K562 (cell line): ENCODE measurements around the gene MRPS18B. TPM values are rescaled to one million over a fixed set of nuclear protein-coding genes. Genes with fewer than 3 reads are reported as not detected.
A peak's percentile ranks its signal among the peaks of the same experiment; 100 is the strongest.

Source experiments
- ATF4 ChIP-seq: fragments of 450-650 bp; formaldehyde crosslinking; IDR thresholded peaks from 2 replicates; pipeline ENCODE4 v1.4.0; 2022; ENCODE audit warnings: mild to moderate bottlenecking, moderate library complexity
- FOXA3 ChIP-seq, 2 experiments: fragments of 450-650 bp in 1 of 2; sonication (generic) in 1 of 2; formaldehyde crosslinking; IDR thresholded peaks in 1 of 2; conservative IDR thresholded peaks in 1 of 2; 2 replicates each; pipeline versions ENCODE4 v1.4.0 to v1.8.0; 2020 to 2022; ENCODE audit warnings: mild to moderate bottlenecking in 2 of 2, missing genetic modification reagents in 1 of 2
- POLR2AphosphoS5 ChIP-seq: IDR thresholded peaks from 2 replicates; pipeline ENCODE4 v1.6.1; 2011; ENCODE audit warnings: mild to moderate bottlenecking, low read depth, low read length, moderate library complexity; ENCODE audit not compliant: control insufficient read depth, insufficient read depth
- STAT6 ChIP-seq: sonication (generic); formaldehyde crosslinking; IDR thresholded peaks from 2 replicates; pipeline ENCODE4 v1.8.1; 2023; ENCODE audit warnings: mild to moderate bottlenecking, missing genetic modification reagents
- TEAD4 ChIP-seq, 2 experiments: sonication (generic) in 1 of 2; formaldehyde crosslinking in 1 of 2; IDR thresholded peaks; 2 replicates each; pipeline versions ENCODE4 v1.6.1 to v1.8.0; 2012 to 2022; ENCODE audit warnings: borderline replicate concordance in 1 of 2, inconsistent platforms in 1 of 2, low read length in 1 of 2, mild to moderate bottlenecking in 1 of 2, missing genetic modification reagents in 1 of 2
- ZNF134 ChIP-seq: fragments of 250-450 bp; sonication (Bioruptor Pico); conservative IDR thresholded peaks from 2 replicates; pipeline ENCODE4 v1.4.0; 2020
- ZNF146 ChIP-seq: IDR thresholded peaks from one replicate; pipeline ENCODE4 v1.6.1; 2018; ENCODE audit warnings: missing compliant biosample characterization; ENCODE audit not compliant: unreplicated experiment
- polyA plus RNA-seq, 8 experiments: library from polyadenylated mRNA; depleted of rRNA in 4 of 8; stranded (reverse) in 5 of 8; unstranded in 3 of 8; fragments of >200 nt; fragmentation: Nextera tagmentation in 2 of 8; fragmentation: Illumina TruSeq in 1 of 8; extraction: Ambion mirVana in 2 of 8; extraction: Trizol in 1 of 8; gene quantifications; 2 replicates each; pipeline versions ENCODE4 v1.2.1 to v1.2.3, GENCODE V29; 2011 to 2014; ENCODE audit warnings: inconsistent platforms in 1 of 8, missing spikeins in 1 of 8
- total RNA-seq, 7 experiments: library from RNA; depleted of rRNA in 6 of 7; stranded (reverse); fragments of >200 nt in 6 of 7; fragmentation: Illumina TruSeq in 2 of 7; extraction: Trizol in 2 of 7; gene quantifications; 2 replicates each; pipeline versions ENCODE4 v1.2.1 to v1.2.3, GENCODE V29; 2011 to 2021; ENCODE audit warnings: low replicate concordance in 1 of 7
- TF ChIP-seq, protein P1 (sequence below): sonication (generic); IDR thresholded peaks from 2 replicates; pipeline ENCODE4 v1.6.1; 2016
- TF ChIP-seq, protein P2 (sequence below), 2 experiments: fragments of 450-650 bp in 1 of 2; sonication (generic) in 1 of 2; formaldehyde crosslinking in 1 of 2; IDR thresholded peaks; 2 replicates each; pipeline versions ENCODE4 v1.7.1 to v1.9.0; 2016 to 2022; ENCODE audit warnings: inconsistent platforms in 1 of 2, mild to moderate bottlenecking in 1 of 2, missing genetic modification reagents in 1 of 2

Gene MRPS18B
- total and polyA plus RNA-seq, 9 of the 15 experiments (the other 6 are each of a cell fraction or from before 2014, with no cell fraction given), result 132 to 383 (median 178) TPM

- TF ChIP-seq, protein P1, sequence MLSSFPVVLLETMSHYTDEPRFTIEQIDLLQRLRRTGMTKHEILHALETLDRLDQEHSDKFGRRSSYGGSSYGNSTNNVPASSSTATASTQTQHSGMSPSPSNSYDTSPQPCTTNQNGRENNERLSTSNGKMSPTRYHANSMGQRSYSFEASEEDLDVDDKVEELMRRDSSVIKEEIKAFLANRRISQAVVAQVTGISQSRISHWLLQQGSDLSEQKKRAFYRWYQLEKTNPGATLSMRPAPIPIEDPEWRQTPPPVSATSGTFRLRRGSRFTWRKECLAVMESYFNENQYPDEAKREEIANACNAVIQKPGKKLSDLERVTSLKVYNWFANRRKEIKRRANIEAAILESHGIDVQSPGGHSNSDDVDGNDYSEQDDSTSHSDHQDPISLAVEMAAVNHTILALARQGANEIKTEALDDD, result no peak
- TF ChIP-seq ZNF146 (CRISPR knock-in tag) (no peak), ATF4 (CRISPR knock-in tag) (no peak), STAT6 (CRISPR knock-in tag) (no peak), ZNF134 (CRISPR knock-in tag) (peak; percentile 32; the same call in 1 of the 2 replicates), POLR2AphosphoS5 (peak; percentile 95), FOXA3 (CRISPR knock-in tag; conservative IDR thresholded peaks at IDR 0.05 in 1 of 2, IDR thresholded peaks at IDR 0.05 in 1 of 2) (no peak), TEAD4 (IDR thresholded peaks at IDR 0.05; ENCODE audit: low read length) (0 out of 2 replicates have a peak, but pooled peaks have one; percentile 7), TEAD4 (CRISPR knock-in tag; IDR thresholded peaks at IDR 0.05; ENCODE audit: borderline replicate concordance) (no peak)
- TF ChIP-seq, protein P2, sequence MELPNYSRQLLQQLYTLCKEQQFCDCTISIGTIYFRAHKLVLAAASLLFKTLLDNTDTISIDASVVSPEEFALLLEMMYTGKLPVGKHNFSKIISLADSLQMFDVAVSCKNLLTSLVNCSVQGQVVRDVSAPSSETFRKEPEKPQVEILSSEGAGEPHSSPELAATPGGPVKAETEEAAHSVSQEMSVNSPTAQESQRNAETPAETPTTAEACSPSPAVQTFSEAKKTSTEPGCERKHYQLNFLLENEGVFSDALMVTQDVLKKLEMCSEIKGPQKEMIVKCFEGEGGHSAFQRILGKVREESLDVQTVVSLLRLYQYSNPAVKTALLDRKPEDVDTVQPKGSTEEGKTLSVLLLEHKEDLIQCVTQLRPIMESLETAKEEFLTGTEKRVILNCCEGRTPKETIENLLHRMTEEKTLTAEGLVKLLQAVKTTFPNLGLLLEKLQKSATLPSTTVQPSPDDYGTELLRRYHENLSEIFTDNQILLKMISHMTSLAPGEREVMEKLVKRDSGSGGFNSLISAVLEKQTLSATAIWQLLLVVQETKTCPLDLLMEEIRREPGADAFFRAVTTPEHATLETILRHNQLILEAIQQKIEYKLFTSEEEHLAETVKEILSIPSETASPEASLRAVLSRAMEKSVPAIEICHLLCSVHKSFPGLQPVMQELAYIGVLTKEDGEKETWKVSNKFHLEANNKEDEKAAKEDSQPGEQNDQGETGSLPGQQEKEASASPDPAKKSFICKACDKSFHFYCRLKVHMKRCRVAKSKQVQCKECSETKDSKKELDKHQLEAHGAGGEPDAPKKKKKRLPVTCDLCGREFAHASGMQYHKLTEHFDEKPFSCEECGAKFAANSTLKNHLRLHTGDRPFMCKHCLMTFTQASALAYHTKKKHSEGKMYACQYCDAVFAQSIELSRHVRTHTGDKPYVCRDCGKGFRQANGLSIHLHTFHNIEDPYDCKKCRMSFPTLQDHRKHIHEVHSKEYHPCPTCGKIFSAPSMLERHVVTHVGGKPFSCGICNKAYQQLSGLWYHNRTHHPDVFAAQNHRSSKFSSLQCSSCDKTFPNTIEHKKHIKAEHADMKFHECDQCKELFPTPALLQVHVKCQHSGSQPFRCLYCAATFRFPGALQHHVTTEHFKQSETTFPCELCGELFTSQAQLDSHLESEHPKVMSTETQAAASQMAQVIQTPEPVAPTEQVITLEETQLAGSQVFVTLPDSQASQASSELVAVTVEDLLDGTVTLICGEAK (IDR thresholded peaks at IDR 0.05), result peak; percentile 99
- TF ChIP-seq, protein P2 (CRISPR knock-in tag; IDR thresholded peaks at IDR 0.05), result no peak
Observed at GRCh38 chr6:30571075-30571761, 46.4 kb upstream of the MRPS18B start, which contains the start of gene ABCF1 (continued).
